Measurements from ENCODE around the gene ATP4B. TPM values are rescaled to one million over a fixed set of nuclear protein-coding genes. Genes with fewer than 3 reads are reported as not detected.

The ATP4B gene
- total and polyA plus RNA-seq, 2 experiments from 2014 or later = not detected

DNA sequence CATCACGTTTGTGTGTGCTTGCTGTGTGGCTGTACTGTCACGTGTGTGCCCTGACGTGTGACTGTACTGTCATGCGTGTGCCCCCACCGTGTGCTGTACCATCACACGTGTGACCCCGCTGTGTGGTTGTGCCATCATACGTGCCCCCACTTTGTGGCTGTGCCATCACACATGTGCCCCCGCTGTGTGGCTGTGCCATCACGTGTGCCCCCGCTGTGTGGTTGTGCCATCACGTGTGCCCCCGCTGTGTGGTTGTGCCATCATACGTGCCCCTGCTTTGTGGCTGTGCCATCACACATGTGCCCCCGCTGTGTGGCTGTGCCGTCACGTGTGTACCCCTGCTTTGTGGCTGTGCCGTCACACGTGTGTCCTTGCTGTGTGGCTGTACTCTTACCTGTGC, 47.7 kb downstream of the ATP4B start:
- TF ChIP-seq EZH2 (IDR thresholded peaks at IDR 0.05; ENCODE audit: insufficient read depth, poor library complexity, severe bottlenecking) (no peak), EZH2phosphoT487 (IDR thresholded peaks at IDR 0.05; ENCODE audit: insufficient read depth, low read depth) (no peak)
- no peaks in the 10 kb centered on the region for H3K27me3 ChIP-seq (replicated peaks; ENCODE audit: insufficient read depth)
- H3K79me2 ChIP-seq (ENCODE audit: insufficient read depth) = peaks cover 99% of the 10 kb centered on the region
- no peaks in the 10 kb centered on the region for H3K4me1 ChIP-seq (ENCODE audit: insufficient read depth)
- no peaks in the 10 kb centered on the region for H4K20me1 ChIP-seq (ENCODE audit: insufficient read depth)
- H3K9me2 ChIP-seq (ENCODE audit: insufficient read depth) = no peaks in the 10 kb centered on the region
- in situ Hi-C loops (cut with MboI) = no loop called here
- H3K4me2 ChIP-seq (ENCODE audit: unreplicated experiment) = no peak overlapping the region
- no peak overlapping the region for H3K27ac ChIP-seq
- DNase-seq = no peak
- H3K9me3 ChIP-seq (ENCODE audit: low read depth) = no peaks in the 10 kb centered on the region
- no peaks in the 10 kb centered on the region for H3F3A ChIP-seq (ENCODE audit: insufficient read depth)
- no peak overlapping the region for H2AFZ ChIP-seq
- no peak overlapping the region for H3K4me3 ChIP-seq
- H3K36me3 ChIP-seq (ENCODE audit: low read depth) = no peaks in the 10 kb centered on the region; the same call in 1 of the 2 replicates
- 94 to 96% methylated on average over 15 to 19 of the region's 19 CpGs for WGBS, 2 experiments (ENCODE audit: low coverage in 1 of 2, low lambda C conversion rate in 2 of 2, missing lambda C conversion rate in 2 of 2)
- no peak overlapping the region for H3K9ac ChIP-seq

DNA sequence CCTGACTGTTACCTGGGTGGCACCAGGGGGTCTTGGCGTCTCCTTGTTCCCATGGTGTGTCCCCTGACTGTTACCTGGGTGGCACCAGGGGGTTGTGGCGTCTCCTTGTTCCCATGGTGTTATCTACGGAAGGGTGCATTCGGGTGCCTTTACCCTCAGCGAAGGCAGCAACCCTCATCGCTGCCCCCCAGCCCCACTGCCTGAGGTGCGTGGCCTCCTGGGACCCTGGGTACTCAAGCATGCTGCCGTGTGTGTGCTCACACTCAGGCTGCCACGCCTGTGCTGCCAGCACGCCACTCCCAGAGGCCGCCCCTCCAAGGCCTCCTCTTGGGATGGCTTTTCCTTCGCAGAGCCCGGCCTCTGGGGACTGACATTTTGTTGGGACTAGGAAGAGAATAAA, 48.4 kb downstream of the ATP4B start:
- H3K4me2 ChIP-seq (ENCODE audit: unreplicated experiment) = no peak overlapping the region
- in situ Hi-C loops (cut with MboI) = no loop called here
- DNase-seq = no peak
- no peak overlapping the region for H3K27ac ChIP-seq
- H3K9ac ChIP-seq = no peak overlapping the region
- no peaks in the 10 kb centered on the region for H3F3A ChIP-seq (ENCODE audit: insufficient read depth)
- no peaks in the 10 kb centered on the region for H3K4me1 ChIP-seq (ENCODE audit: insufficient read depth)
- peaks cover 99% of the 10 kb centered on the region for H3K79me2 ChIP-seq (ENCODE audit: insufficient read depth)
- TF ChIP-seq EZH2 (IDR thresholded peaks at IDR 0.05; ENCODE audit: insufficient read depth, poor library complexity, severe bottlenecking) (no peak), EZH2phosphoT487 (IDR thresholded peaks at IDR 0.05; ENCODE audit: insufficient read depth, low read depth) (no peak)
- 90 to 92% methylated on average over 13 of the region's 13 CpGs for WGBS, 2 experiments (ENCODE audit: low coverage in 1 of 2, low lambda C conversion rate in 2 of 2, missing lambda C conversion rate in 2 of 2)
- no peak overlapping the region for H2AFZ ChIP-seq
- H4K20me1 ChIP-seq (ENCODE audit: insufficient read depth) = no peaks in the 10 kb centered on the region
- no peaks in the 10 kb centered on the region; the same call in 1 of the 2 replicates for H3K36me3 ChIP-seq (ENCODE audit: low read depth)
- H3K9me2 ChIP-seq (ENCODE audit: insufficient read depth) = no peaks in the 10 kb centered on the region
- no peak overlapping the region for H3K4me3 ChIP-seq
- no peaks in the 10 kb centered on the region for H3K27me3 ChIP-seq (replicated peaks; ENCODE audit: insufficient read depth)
- no peaks in the 10 kb centered on the region for H3K9me3 ChIP-seq (ENCODE audit: low read depth)

DNA sequence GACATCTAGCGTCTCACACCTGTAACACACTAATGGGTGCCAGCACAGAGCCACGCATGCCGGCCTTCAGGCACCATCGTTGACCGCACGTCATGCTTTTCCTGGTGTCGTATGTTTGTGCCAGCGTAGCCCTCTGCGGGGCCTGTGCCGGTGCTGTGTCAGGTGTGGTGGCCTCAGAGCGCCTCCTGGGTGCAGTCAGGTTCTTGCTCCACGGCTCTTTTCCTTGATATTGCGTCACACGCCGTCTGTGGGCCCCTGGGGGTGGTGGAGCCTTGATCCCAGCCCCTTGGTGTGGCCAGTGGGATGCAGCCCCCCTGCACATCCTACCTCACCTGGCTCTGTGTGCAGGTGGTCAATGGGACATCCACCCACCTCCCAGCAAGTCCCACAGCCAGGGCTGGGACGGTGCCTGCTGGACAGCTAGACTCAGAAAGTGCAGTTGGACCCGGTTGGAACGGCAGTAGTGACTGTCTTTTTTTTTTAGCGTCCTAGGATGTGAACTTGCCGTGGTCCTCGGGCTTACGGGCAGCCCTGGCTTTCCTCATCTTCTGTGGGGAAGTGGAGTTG, 48.9 kb downstream of the ATP4B start:
- H3K9me3 ChIP-seq (ENCODE audit: low read depth) = no peaks in the 10 kb centered on the region
- no peak overlapping the region for H3K4me3 ChIP-seq
- H3K27me3 ChIP-seq (replicated peaks; ENCODE audit: insufficient read depth) = no peaks in the 10 kb centered on the region
- no peak for TF ChIP-seq EZH2 (IDR thresholded peaks at IDR 0.05; ENCODE audit: insufficient read depth, poor library complexity, severe bottlenecking)
- no peak for TF ChIP-seq EZH2phosphoT487 (IDR thresholded peaks at IDR 0.05; ENCODE audit: insufficient read depth, low read depth)
- H3K27ac ChIP-seq = no peak overlapping the region
- peaks cover 99% of the 10 kb centered on the region for H3K79me2 ChIP-seq (ENCODE audit: insufficient read depth)
- no peaks in the 10 kb centered on the region for H4K20me1 ChIP-seq (ENCODE audit: insufficient read depth)
- 87 to 91% methylated on average over 19 to 22 of the region's 22 CpGs for WGBS, 2 experiments (ENCODE audit: low coverage in 1 of 2, low lambda C conversion rate in 2 of 2, missing lambda C conversion rate in 2 of 2)
- no peaks in the 10 kb centered on the region for H3K4me1 ChIP-seq (ENCODE audit: insufficient read depth)
- in situ Hi-C loops (cut with MboI) = no loop called here
- H3K4me2 ChIP-seq (ENCODE audit: unreplicated experiment) = no peak overlapping the region
- no peak overlapping the region for H2AFZ ChIP-seq
- no peak for DNase-seq
- H3K9ac ChIP-seq = no peak overlapping the region
- H3K36me3 ChIP-seq (ENCODE audit: low read depth) = no peaks in the 10 kb centered on the region; the same call in 1 of the 2 replicates
- H3F3A ChIP-seq (ENCODE audit: insufficient read depth) = no peaks in the 10 kb centered on the region
- H3K9me2 ChIP-seq (ENCODE audit: insufficient read depth) = no peaks in the 10 kb centered on the region

DNA sequence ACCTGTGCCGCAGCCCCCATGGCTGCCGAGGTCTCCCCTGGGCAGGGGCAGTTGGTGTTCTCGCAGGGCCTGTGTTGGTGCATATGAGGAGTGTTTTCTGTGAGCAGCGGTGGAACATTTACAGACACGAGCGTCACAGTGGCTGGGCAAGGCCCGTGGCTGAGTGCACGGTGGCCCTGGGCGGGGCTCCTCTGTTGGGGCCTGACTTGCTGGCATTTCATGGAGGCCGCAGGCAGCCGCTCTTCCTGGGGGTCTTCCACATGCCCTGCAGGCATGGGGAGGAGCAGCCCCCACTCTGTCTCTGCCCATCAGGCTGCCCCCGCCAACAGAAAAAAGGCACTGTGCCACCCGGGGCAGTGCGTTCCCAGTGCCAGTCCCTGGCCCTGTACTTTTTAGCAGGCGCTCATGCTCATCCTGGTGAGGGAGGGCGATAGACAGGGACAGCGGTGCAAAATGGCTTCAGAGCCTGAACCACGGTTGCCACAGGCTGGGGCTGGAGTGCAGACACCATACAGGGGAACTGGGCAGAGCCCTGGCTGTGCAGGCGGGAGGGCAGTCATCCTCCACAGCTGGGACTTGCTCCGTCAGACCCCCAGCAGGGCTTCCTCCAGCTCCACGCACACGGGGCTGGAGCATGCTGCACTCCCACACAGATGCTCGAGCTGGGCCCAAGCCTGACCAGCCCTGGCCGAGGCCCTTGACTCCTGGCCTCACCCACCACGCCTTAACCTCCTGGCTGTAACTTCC, 49.9 kb downstream of the ATP4B start:
- WGBS, 2 experiments (ENCODE audit: low coverage in 1 of 2, low lambda C conversion rate in 2 of 2, missing lambda C conversion rate in 2 of 2) = 92 to 93% methylated on average over 23 to 25 of the region's 25 CpGs
- H2AFZ ChIP-seq = no peak overlapping the region
- no peak overlapping the region for H3K27ac ChIP-seq
- H3K9ac ChIP-seq = no peak overlapping the region
- H3K27me3 ChIP-seq (replicated peaks; ENCODE audit: insufficient read depth) = no peaks in the 10 kb centered on the region
- no peaks in the 10 kb centered on the region for H3F3A ChIP-seq (ENCODE audit: insufficient read depth)
- no peaks in the 10 kb centered on the region for H3K4me1 ChIP-seq (ENCODE audit: insufficient read depth)
- H3K79me2 ChIP-seq (ENCODE audit: insufficient read depth) = peaks cover 99% of the 10 kb centered on the region
- no peaks in the 10 kb centered on the region; the same call in 1 of the 2 replicates for H3K36me3 ChIP-seq (ENCODE audit: low read depth)
- no peaks in the 10 kb centered on the region; the same call in 1 of the 2 replicates for H4K20me1 ChIP-seq (ENCODE audit: insufficient read depth)
- no peak for DNase-seq
- H3K4me2 ChIP-seq (ENCODE audit: unreplicated experiment) = no peak overlapping the region
- TF ChIP-seq EZH2 (IDR thresholded peaks at IDR 0.05; ENCODE audit: insufficient read depth, poor library complexity, severe bottlenecking) (no peak), EZH2phosphoT487 (IDR thresholded peaks at IDR 0.05; ENCODE audit: insufficient read depth, low read depth) (no peak)
- no peaks in the 10 kb centered on the region for H3K9me3 ChIP-seq (ENCODE audit: low read depth)
- in situ Hi-C loops (cut with MboI) = no loop called here
- H3K4me3 ChIP-seq = no peak overlapping the region
- no peaks in the 10 kb centered on the region for H3K9me2 ChIP-seq (ENCODE audit: insufficient read depth)

Measured in GM23248 (cell line).